Inflammatory macrophage treated with lipopolysaccharide for 4 hours (primary cell): Measurements from ENCODE around the gene CROCC2.
A peak's percentile ranks its signal among the peaks of the same experiment; 100 is the strongest.

Experiments used
- DNase-seq: peaks from one replicate; pipeline ENCODE4 v3.0.0-alpha.2; 2020

The CROCC2 gene

DNA sequence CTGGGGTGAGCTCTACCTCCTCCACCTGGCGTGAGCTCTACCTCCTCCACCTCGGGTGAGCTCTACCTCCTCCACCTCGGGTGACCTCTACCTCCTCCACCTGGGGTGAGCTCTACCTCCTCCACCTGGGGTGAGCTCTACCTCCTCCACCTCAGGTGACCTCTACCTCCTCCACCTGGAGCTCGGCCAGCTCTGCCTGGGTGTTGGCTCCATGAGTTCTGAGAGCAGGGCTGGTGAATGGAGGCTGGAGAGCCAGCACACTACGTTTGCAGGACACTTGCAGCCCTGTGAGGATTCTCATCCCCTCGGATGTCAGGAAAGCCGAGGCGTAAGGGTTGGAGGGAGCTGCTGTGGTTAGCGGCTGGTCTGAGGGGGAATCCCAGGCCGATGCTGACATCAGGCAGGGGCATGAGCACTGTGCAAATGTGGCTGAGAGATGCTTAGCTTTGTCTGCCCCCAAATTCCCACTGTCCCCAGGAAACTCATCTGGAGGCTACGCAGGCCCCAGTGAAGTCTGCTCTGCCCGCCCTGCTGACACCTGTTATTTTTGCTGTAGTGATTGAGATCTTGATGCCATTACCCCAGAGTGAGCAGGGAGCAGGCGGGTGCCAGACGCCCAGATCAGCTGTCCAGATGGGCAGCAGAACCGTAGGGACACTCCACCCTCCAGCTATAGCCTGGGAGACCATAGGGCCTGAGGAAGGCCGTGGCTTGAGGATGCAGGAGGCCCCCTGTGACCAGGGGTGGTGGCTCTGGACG, 3.3 kb downstream of the CROCC2 start:
- DNase-seq, result no peak

DNA sequence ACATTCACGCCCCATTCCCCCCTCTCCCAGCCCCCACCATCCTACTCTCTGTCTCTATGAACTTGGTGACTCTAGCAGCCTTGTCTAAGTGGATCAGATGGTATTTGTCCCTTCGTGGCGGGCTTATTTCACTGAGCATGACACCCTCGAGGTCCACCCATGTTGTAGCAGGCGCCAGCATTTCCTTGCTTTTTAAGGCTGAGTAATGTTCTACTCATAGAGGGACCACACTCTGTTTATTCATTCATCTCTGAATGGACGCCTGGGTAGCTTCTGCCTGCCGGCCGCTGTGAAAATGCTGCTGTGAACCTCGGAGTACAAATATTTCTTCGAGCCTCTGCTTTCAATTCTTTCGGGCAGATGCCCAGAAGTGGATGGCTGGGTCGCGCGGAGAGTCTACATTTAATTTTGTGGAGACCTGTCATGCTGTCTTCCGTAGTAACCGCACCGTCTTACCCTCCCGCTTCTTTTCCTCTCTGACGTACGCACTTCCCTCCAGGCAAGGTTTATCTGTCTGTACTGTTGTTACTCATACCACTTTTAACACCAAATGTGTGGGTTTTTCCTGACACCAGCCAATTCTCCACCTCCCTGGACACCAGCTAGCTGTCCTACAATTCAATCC, 5.6 kb downstream of the CROCC2 start:
- DNase-seq, result no peak

DNA sequence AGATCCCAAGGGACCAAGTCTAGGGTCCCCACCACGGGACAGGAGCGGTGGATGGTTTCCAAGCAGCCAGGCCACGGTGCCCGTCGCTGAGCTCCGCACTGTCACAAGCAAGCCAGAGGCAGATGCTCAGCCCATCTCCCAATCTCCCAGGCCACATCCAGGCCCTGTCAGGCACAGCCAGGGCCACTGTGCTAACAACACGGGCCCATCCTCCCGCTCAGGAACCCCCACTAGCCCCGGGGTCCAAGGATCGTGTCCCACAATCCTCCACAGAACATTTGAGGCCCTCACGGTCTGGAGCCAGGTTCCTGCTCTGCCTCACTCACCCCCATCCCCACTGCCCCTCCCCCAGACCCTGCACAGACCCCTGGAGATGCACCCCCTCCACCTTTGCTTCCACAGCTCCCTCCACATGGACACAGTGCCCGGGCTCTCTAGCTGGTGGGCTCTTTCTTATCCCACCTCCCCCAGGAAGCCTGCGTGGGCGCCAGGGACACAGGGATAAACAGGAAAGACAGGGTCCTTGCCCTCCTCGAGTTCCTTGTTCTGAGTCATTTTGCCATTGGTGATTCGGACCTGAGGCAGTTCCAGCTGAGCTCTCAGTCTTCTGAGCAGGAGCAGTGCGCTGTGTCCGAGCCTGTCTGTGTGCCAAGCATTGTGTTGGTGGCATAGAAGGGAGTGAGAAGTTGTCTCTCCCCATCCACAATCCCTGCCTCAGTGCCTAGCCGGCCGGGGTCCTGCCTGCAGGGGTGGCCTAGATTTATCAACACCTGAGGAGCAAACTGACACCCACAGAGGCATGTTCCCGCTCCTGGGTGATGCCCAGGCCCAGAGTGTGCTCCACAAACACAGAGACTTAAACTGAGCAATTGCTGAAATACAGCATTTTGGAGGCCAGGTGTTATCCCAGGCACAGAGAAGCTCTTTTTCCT, 7.0 kb downstream of the CROCC2 start:
- no peak for DNase-seq

DNA sequence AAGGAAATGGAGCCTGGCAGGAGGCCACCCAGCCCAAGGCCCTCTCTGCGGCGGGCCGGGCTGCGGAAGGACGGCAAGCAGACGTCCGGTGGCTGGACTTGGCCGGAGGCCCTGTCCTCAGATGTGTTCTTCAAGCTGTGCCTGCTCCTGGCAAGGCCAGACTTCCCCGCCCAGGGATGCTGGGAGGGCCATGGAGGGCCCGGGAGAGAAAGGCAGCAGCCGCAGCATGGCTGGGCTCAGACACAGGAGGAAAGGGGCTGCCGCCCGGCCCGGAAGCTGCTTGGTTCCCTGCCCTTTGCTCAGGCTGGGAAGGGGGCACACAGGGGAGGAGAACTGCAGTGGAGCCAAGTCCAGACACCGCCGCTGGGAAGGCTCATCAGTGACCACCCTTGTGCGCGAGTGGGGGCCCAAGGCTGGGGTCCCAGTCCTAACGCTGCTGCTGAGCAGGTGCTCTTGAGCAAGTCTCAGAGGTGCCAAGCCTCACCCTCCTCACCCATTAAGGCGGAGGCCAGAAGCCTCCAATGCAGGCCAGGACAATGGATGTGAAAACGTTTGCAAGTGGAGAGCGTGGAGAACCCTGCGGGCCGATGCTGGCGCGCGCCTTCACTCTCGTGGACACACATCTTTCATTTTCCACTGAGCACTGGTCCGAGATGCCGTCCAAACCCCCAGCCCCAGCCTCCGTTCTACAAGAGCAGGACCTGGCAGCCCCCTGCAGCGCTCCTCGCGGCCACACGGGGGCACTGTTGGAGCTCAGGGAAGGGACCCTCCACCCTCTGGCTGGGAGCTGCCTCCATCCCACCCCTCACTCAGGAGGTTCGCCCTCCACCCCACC, 7.9 kb downstream of the CROCC2 start:
- peak; percentile 15 for DNase-seq

DNA sequence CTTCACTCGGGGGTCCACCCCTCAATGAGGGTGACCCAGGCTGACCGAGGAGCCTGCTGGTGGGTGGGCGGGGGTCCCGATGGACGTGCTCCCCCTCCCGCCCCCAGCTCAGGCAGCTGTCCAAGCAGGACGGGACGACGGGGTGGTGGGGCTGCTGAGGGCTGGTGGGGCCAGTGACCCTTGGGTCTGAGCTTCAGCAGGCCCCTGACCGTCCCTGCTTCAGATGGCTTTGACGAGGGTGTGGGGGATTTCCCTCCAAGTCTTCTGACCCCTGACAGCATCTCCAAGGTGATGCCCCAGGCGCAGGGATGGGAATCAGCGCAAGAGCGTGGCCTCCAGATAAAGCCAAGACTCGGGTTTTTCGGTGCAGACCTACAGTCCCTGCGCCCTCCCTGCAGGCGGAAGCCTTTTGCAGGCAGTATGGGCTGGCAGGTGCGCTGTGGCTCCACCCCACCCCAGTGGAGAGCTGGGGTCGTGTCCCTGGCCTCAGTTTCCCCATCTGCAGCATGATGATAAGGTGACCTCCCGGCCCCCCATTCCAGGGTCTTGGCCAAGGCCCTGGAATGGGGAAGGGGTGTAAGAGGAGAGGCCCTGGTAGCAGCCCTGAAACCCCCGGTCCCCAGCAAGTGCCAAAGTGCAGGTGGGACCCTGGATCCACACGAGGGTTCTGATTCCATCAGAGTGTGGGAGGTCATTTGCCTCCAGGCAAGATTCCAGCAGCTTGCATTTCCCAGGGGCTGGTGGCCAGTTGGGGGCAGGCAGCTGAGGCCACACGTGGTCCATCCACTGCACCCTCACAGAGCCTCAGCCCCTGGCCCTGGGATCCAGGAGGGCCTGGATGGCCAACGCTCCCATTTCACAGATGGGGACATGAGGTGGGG, 8.7 kb downstream of the CROCC2 start:
- no peak for DNase-seq

DNA sequence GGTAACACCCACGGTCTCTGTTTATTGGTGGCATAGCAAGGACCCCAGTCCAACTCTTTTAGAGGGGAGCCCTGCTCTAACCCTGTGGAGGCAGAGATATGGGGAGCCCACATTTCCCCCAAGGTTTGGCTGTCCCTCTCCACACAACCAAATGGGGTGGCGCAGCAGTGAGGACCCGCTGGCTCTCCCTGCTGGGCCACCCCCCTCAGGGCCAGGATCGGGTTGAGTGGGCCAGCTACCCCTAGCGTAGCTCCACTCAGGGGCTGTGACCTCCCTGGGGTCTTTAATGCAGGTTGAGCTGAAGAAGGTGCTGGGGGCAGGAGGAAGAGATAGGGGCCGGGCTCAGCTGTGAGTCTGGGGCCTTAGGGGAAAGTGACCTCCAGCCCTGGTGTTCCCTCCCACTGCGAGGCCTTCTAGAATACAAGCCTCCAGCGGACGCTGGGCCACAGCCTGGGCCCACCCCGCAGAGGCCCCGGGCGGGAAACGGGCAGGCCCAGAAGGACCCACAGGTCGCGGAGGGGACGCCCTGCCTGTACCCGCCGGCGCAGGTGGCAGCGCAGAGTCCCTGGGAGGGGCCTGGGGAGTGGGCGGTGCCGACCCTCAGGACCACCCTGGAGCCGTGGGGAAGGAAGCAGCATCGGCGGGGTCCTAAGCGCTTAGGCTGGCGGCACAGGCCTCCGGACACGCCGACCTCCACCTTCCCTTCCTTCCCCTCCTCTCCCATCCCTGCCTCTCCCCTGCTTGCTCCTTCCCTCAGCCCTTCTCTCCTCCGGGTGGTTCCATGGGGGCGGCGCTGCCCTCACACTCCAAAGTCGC, 9.6 kb downstream of the CROCC2 start:
- no peak for DNase-seq

DNA sequence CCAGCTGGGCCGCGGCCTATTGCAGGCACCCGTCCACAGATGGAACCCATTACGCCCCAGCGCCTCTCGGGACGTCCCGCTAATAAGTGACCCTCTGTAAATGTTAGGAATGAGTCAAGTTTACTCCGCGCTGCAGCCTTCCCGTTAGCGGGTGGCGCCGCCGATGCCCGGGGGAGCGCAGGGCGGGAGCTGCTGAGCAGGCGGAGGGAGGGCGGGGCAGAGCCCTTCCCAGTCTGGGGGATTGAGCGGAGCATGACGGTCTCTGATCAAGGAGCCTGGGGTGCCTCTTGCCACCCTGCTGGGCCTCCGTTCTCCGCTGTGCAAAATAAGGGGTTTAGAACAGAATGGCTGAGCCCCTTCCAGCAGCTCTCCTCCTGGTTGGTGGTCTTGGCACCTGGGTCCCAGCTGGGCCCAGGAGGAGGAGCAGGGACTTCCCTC, 10.5 kb downstream of the CROCC2 start:
- no peak for DNase-seq

DNA sequence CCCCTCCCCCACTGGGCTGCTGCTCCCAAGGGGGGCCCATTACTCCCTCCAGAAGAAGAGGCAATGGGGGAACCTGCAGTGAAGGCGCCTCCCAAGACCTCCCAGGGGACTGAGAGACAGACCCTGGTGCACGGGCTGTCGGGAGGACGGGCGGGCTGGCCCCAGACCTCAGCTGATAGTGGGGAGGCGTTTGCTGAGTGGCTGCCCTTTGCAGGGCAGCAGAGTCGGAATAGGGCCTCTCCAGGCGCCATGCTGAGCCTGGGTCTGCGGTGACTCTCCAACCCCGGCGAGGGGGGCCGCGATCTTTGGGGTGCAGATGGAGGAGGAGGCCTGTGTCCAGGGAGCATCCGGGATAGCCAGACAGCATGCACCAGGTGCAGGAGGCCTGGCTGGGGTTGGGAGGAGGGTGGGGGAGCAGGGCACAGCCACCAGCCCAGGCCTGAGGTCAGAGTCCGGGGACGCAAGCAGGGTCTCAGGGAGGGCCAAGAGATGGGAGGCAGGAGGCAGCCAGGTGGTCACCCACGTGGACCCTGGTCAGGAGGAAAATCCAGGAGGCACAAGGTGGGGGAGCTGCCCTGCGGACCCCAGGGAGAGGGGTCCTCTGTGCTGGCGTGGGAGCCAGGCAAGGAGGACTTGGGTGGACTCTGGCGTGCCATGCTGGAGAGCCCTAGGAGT, 11.0 kb downstream of the CROCC2 start:
- no peak for DNase-seq

DNA sequence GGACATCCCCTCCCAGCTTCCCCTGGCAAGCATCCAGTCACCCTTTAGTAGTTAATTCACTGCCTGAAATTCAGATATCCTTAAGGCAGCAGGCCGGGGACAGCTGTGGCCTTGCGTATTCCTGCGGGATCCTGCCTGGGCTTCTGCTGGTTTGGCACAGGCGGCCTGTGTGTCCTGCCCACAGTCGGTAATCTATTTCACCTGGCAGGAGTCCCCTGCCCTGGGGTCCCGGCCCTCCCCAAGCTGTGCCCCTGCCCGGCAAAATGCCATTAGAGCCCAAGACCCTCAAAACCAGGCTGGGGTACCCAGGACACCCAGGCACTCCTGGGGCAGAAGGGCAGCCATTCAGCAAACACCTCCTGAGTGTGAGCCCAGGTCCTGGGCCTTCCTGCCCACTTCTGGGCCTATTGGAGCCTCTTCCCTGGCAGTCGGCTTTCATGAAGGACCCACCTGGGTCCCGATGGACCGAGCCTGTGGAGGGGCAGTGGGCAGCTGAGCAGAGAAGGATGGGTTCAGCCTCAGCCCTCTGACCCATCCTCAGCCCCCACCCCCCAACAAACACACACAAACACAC, 11.6 kb downstream of the CROCC2 start:
- DNase-seq, result no peak

DNA sequence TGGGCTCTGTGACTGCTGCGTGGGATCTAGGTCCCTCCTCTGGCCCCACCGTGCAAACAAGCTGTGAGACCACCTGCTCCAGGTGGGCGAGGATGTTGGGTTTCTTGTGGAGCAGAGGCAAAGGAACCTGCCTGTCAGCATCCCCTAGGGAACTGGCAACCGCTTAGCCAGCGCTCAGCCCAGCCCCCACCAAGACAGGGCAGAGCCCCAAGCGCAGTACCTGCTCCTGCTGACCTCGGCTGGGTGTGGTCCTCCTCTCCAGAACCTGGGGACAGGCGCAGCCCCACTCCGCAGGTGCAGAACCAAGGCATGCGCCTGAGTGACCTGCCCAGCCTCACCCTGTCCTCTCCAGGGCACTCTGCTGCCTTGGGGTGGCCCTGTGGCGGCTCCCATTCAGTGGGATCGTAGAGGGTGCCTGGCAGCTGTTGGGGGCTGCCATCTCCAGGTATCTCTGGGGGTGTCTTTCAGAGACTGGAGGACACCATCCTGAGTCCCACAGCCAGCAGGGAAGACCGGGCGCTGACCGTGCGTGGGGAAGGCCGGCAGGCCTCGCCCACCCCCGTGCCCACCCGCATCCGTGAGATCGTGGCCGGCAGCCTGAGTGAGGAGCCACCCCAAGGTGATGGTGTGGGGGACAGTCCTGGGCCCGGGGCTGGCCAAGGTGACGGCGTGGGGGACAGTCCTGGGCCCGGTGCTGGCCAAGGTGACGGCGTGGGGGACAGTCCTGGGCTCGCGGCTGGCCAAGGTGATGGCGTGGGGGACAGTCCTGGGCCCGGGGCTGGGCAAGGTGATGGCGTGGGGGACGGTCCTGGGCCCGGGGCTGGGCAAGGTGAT, 12.3 kb downstream of the CROCC2 start:
- DNase-seq, result no peak

DNA sequence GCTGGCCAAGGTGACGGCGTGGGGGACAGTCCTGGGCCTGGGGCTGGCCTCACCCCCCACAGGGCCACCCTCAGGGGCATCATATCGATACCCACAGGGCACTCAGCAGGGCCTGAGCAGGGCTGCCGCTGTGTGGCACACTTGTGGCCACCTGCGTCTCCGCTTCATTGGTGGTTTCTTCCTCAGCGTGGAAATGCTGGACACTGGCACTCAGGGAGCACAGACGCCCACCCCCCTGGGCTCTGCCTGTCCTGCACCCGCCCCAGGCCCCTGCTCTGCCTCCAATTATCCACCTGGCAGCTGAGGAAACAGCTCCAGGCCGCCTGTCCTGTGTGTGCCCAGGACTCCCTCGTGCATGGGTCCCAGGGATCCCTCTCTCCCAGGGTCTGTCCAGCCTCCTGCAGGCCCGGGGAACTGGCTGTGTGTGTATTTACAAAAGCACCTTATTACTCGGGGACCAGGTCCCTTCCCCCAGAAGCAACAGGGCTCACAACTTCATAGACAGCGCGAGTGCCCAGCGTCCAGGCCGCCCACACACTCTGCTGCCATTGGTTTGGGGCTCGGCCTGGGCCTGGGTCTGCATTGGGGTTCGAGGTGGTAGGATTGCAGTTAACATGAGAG, 13.1 kb downstream of the CROCC2 start:
- no peak for DNase-seq

DNA sequence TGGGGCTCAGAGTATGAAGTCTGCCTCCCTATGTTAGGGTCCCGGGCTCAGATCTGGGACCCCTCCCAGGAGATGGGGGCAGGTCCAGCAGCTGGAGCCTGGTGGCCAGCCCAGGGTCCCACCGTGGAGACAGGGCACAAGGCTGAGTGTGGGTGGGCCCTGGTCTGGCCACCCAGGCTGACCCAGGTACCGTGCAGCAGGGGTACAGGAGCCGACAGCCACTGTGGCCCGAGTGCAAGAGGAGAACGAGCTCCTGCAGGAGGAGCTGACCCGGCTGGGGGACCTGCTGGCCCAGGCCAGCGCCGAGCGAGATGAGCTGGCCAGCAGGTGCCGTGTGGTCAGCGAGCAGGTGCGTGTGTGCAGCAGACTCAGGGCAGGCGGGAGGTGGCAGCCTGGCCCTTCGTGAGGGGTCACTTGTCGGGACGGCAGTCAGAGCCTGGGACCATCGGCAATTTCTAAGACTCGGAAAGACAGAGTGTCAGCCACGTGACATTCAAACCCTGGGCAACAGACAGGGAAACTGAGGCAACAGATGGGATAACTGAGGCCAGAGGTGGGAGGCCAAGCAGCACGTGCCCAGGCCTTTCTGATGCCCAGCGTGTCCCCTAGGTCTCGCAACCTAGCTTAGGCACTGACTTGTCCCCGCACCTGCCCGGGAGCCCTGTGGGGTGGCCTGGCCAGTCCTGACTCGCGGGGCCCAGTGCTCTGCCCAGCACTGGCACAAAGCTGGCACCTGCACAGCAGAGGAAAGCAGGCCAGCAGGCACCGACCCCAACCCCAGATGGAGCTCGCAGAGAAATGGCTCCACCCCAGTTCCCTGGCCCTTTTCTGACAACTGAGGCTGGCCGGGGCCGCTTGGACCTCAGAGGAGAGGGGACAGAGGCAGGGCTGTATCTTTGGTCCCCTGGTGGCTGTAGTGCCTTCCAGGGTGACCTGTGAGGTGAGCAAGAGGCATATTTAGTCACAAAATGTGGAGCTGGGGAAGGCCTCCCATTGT, 13.9 kb downstream of the CROCC2 start:
- DNase-seq, result no peak

DNA sequence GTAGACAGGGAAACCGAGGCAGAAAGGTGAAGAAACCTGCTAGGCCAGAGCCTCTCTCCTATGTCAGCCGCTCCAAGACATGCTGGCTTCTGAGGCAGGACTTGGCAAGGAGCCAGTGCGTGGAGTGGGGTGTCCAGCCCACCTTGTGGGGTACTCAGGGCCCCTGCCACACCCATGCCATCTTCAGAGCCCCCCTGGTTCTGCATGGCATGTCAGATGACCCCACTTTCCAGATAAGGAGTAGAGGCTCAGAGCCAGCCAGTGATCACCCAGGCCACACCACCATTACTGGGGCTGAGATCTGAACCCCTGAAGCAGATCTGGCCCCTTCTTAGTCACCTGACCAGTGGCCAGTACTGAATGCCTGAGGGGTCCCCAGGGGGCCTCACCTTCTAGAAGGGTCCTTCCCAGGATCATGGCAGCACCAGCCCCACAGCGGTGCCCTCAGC, 14.7 kb downstream of the CROCC2 start:
- no peak for DNase-seq

DNA sequence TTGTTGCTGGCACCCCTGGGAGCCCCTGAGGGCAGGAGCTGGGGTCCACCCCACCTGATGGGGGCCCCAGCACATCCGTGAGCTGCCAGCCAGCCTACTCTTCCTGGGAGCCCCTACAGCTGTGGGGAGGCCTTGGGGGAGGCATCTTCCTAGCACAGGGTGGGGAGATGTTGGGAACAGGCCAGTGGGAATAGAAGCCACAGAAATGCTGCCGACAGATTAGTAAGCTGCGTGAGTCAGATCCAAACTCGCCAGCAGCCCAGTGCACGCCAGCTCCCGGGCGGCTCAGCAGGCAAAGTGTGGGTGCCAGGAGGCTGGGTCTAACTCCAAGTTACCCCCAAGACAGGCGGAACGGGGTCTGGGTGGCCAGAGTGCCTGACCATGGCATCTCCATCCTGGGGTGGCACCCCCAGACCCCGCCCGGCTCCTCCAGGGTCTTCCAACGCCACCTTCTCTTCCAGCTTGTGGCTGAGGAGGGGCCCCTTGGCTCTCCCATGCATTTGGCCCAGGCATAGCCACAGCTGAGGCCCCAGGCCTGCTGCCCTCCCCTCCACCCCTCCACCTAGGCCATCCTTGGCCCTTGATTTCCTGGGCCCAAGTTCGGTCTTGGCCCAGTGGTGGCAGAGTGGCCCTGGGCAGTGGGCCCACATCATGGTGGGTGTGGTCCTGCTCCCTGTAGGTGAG, 15.3 kb downstream of the CROCC2 start:
- DNase-seq, result no peak

DNA sequence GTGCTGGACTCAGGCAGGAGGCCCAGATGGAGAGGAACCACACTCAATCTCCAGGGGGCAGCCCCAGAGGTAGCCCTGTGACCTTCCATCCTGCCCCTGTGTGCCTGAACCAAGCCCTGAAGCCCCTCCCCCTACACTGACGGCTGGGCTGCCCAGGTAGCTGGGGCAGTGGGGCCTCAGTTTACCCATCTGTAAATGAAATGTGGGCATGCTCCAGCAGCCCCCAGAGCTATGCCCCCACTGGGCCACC, 15.8 kb downstream of the CROCC2 start:
- no peak for DNase-seq

DNA sequence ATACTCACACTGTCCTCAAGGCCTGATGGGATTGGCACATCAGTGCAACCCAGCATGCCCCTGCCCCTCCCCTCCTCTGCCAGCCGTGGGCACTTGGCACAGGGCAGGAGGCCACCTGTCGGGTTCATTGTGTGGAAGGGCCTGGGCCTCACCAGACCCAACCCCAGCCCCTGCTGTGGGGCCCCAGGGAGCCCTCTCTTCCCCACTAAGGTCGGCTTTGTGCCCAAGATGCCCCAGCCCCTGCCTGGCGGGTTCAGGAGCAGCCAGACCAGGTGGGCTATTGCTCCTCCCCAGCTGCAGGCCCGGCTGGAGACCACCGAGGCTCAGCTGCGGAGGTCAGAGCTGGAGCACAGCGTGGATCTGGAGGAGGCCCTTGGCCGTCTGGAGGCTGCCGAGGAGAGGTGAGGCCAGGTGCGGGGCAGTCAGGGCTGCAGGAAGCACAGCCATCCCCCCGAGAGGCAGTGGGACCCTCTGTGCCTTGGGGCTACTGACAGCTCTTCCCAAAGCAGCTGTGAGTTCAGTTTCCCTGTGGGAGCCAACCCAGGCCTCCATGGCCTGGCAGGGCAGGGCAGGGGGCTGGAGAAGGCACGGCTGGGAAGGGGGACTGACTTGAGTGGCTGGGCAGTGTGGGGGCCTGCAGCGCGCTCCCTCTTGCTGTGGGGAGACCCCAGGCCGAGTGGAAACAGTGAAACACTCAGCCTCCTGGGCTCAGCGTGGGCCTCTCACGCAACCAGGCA, 16.3 kb downstream of the CROCC2 start:
- no peak for DNase-seq
